Colonic mucosa (tissue), 4 donors: Measurements from ENCODE around the gene ELOVL2. TPM values are rescaled to one million over a fixed set of nuclear protein-coding genes. Genes with fewer than 3 reads are reported as not detected.
A peak's percentile ranks its signal among the peaks of the same experiment; 100 is the strongest.

ENCODE experiments used
- DNase-seq: peaks from one replicate; pipeline ENCODE4 v3.0.0-alpha.2; 2020
- H3K27ac ChIP-seq: fragments of 200-600 bp; one replicate; pipeline ENCODE4 v1.8.0; 2021
- H3K27me3 ChIP-seq: fragments of 200-600 bp; one replicate; pipeline ENCODE4 v1.8.0; 2021
- H3K36me3 ChIP-seq: fragments of 200-600 bp; one replicate; pipeline ENCODE4 v1.8.0; 2021
- H3K4me1 ChIP-seq: fragments of 200-600 bp; one replicate; pipeline ENCODE4 v1.8.0; 2021; ENCODE audit warnings: mild to moderate bottlenecking
- H3K4me3 ChIP-seq: fragments of 200-600 bp; one replicate; pipeline ENCODE4 v1.8.0; 2021
- H3K9ac ChIP-seq, 2 donors: one replicate each; pipeline ENCODE4 v1.7.0; 2013; ENCODE audit warnings: control low read depth in 2 of 2, low read depth in 2 of 2, low read length in 2 of 2
- H3K9me3 ChIP-seq: fragments of 200-600 bp; one replicate; pipeline ENCODE4 v1.8.0; 2021
- CTCF ChIP-seq: fragments of 200-600 bp; IDR thresholded peaks from one replicate; pipeline ENCODE4 v1.8.0; 2022; ENCODE audit warnings: antibody characterized with exemption, mild to moderate bottlenecking
- intact Hi-C: fragments of 100-400 bp; cut with DNase I; formaldehyde crosslinking; loops from one replicate; pipeline ENCODE4 v1.14.1; 2022
- total RNA-seq, 2 donors: library from RNA; stranded (reverse); fragmentation: NEBNext Ultra II Directional in 1 of 2; extraction: Animal tissue kit (Norgen Biotek cat#: 25700) in 1 of 2; gene quantifications; one replicate each; pipeline ENCODE4 v1.2.1, GENCODE V29; 2021
- donor health status: healthy.
- donor health status: DM: no; HTN: no; CAD: no.
- donor health status: DM: no; HTN: no; CAD: no.

Gene ELOVL2
- total RNA-seq, 2 donors from 2014 or later: 0.05 to 0.11 TPM

GRCh38 chr6:10960171-10960570 lies 83.9 kb downstream of the ELOVL2 start:
- Histone ChIP-seq H3K9me3 (no peaks in the 10 kb centered on the region), H3K27ac (no peak overlapping the region), H3K9ac (no peak overlapping the region), H3K36me3 (no peaks in the 10 kb centered on the region), H3K27me3 (no peaks in the 10 kb centered on the region), H3K4me3 (no peak overlapping the region), H3K4me1 (no peaks in the 10 kb centered on the region)
- no peak for TF ChIP-seq CTCF
- intact Hi-C loops: no loop called here
- no peak for DNase-seq

GRCh38 chr6:10957414-10957886 lies 86.7 kb downstream of the ELOVL2 start:
- no peak for DNase-seq
- no peaks in the 10 kb centered on the region for H3K27me3 ChIP-seq

GRCh38 chr6:10956776-10957175 lies 87.3 kb downstream of the ELOVL2 start:
- Histone ChIP-seq H3K9ac (no peak overlapping the region), H3K27me3 (no peaks in the 10 kb centered on the region), H3K36me3 (no peaks in the 10 kb centered on the region), H3K27ac (no peak overlapping the region), H3K4me3 (no peak overlapping the region), H3K9me3 (no peaks in the 10 kb centered on the region), H3K4me1 (no peaks in the 10 kb centered on the region)
- no peak for TF ChIP-seq CTCF
- no peak for DNase-seq
- intact Hi-C loops: no loop called here

More at GRCh38 chr6:10957414-10957886, 86.7 kb downstream of the ELOVL2 start:
- TF ChIP-seq CTCF: no peak
- no peak overlapping the region for H3K4me3 ChIP-seq
- intact Hi-C loops: no loop called here
- H3K36me3 ChIP-seq: no peaks in the 10 kb centered on the region
- H3K4me1 ChIP-seq: no peaks in the 10 kb centered on the region
- no peak overlapping the region for H3K27ac ChIP-seq
- no peak overlapping the region for H3K9ac ChIP-seq
- H3K9me3 ChIP-seq: no peaks in the 10 kb centered on the region

- DNase-seq: peak; percentile 74
- peak; percentile 69 for TF ChIP-seq CTCF
- Histone ChIP-seq H3K4me3 (no peak overlapping the region), H3K9ac (no peak overlapping the region), H3K9me3 (no peaks in the 10 kb centered on the region), H3K27ac (no peak overlapping the region), H3K4me1 (no peaks in the 10 kb centered on the region), H3K27me3 (no peaks in the 10 kb centered on the region), H3K36me3 (no peaks in the 10 kb centered on the region)
- intact Hi-C loops: loop anchor here (5.0 kb wide), 2 partner anchors 543 to 623 kb away; no protein-coding TSS in a partner anchor
Observed at GRCh38 chr6:10954590-10955010, 89.5 kb downstream of the ELOVL2 start.

GRCh38 chr6:10951675-10952282 lies 92.3 kb downstream of the ELOVL2 start:
- TF ChIP-seq CTCF: peak; percentile 22
- H3K27me3 ChIP-seq: no peaks in the 10 kb centered on the region
- DNase-seq: no peak
- no peak overlapping the region for H3K4me3 ChIP-seq
- H3K9ac ChIP-seq: no peak overlapping the region
- H3K4me1 ChIP-seq: no peaks in the 10 kb centered on the region
- H3K9me3 ChIP-seq: no peaks in the 10 kb centered on the region
- no peak overlapping the region for H3K27ac ChIP-seq
- intact Hi-C loops: loop anchor here (2.0 to 5.0 kb wide), 3 partner anchors 115 to 626 kb away; no protein-coding TSS in a partner anchor
- H3K36me3 ChIP-seq: no peaks in the 10 kb centered on the region
